Heart left ventricle (tissue), 16 donors: Measurements from ENCODE around the gene STK32C. TPM values are rescaled to one million over a fixed set of nuclear protein-coding genes. Genes with fewer than 3 reads are reported as not detected.

ENCODE experiments used
- ATAC-seq, 4 donors: fragments of 200-7000 bp; cut with Tn5 transposase; one replicate each; pipeline ENCODE4 v1.9.1; 2020 to 2022; ENCODE audit warnings: moderate library complexity in 4 of 4, mild to moderate bottlenecking in 3 of 4, moderate number of reproducible peaks in 1 of 4
- DNase-seq, 5 donors: peaks; one replicate each; pipeline ENCODE4 v3.0.0-alpha.2; 2020
- H3K27ac ChIP-seq, 12 donors: fragments of 200-600 bp; sonication (generic) in 4 of 12; one replicate each; pipeline versions ENCODE4 v1.5.0 to v1.8.0; 2016 to 2022; ENCODE audit warnings: mild to moderate bottlenecking in 2 of 12
- H3K27me3 ChIP-seq, 9 donors: fragments of 200-600 bp; sonication (generic) in 2 of 9; one replicate each; pipeline versions ENCODE4 v1.5.1 to v1.8.0; 2016 to 2022; ENCODE audit warnings: mild to moderate bottlenecking in 3 of 9
- H3K36me3 ChIP-seq, 9 donors: fragments of 200-600 bp; sonication (generic) in 2 of 9; one replicate each; pipeline versions ENCODE4 v1.5.0 to v1.8.0; 2018 to 2022; ENCODE audit warnings: mild to moderate bottlenecking in 2 of 9
- H3K4me1 ChIP-seq, 12 donors: fragments of 200-600 bp; sonication (generic) in 4 of 12; one replicate each; pipeline versions ENCODE4 v1.5.0 to v1.8.0; 2016 to 2022; ENCODE audit warnings: mild to moderate bottlenecking in 3 of 12
- H3K4me3 ChIP-seq, 12 donors: fragments of 200-600 bp; sonication (generic) in 4 of 12; one replicate each; pipeline versions ENCODE4 v1.5.0 to v1.8.0; 2017 to 2022; ENCODE audit warnings: mild to moderate bottlenecking in 9 of 12, moderate library complexity in 4 of 12
- H3K9me3 ChIP-seq, 12 donors: fragments of 200-600 bp; sonication (generic) in 4 of 12; one replicate each; pipeline versions ENCODE4 v1.5.0 to v1.8.0; 2016 to 2022; ENCODE audit warnings: mild to moderate bottlenecking in 1 of 12
- CTCF ChIP-seq, 12 donors: fragments of 200-600 bp; sonication (generic) in 4 of 12; IDR thresholded peaks; one replicate each; pipeline versions ENCODE4 v1.5.0 to v1.8.0; 2018 to 2022; ENCODE audit warnings: antibody characterized with exemption in 12 of 12, mild to moderate bottlenecking in 5 of 12
- POLR2A ChIP-seq, 2 donors: fragments of 450-650 bp; IDR thresholded peaks; one replicate each; pipeline ENCODE4 v1.6.1; 2017; ENCODE audit warnings: antibody characterized with exemption in 2 of 2, mild to moderate bottlenecking in 2 of 2, moderate library complexity in 2 of 2
- WGBS, 4 donors: extraction: QIAGEN DNeasy Blood & Tissue Kit in 2 of 4; methylation state at CpG; one replicate each; pipeline versions ENCODE4 v1.1.5 to v1.1.7; 2013 to 2018; 5-methylcytosine and 5-hydroxymethylcytosine counted together
- intact Hi-C, 10 donors: fragments of 100-400 bp; cut with DNase I; formaldehyde crosslinking; loops; one replicate each; pipeline versions ENCODE4 v1.11.1 to v1.14.2; 2022
- polyA plus RNA-seq, 2 donors: library from polyadenylated mRNA; stranded (reverse); fragments of 200-250 nt; gene quantifications; one replicate each; pipeline ENCODE4 v1.2.3, GENCODE V29; 2013
- total RNA-seq, 9 donors: library from RNA; depleted of rRNA in 2 of 9; stranded (reverse); fragments of >200 nt in 2 of 9; fragmentation: NEBNext Ultra II Directional in 3 of 9; extraction: Animal tissue kit (Norgen Biotek cat#: 25700) in 3 of 9; gene quantifications; one replicate each; pipeline versions ENCODE4 v1.1.0 to v1.2.4, GENCODE V29; 2016 to 2023
- donor health status: ischemic (EF 13 %, LVEDD 7.1; RV severe dilation, severe dysfunction).
- donor health status: healthy with polysubstance abuse.
- donor health status: DM: no; HTN: yes; CAD: no.
- donor health status: DM: no; HTN: no; CAD: no.
- donor health status: ischemic (EF 25% LVEDD 6.9; RV normal size, moderate dysfunction).
- donor health status: ischemic (EF 25% LVEDD 5.7; RV mildly dilated, moderate dysfunction).
- donor health status: healthy.
- donor health status: DM: yes; HTN: yes; CAD: no.
- donor health status: ischemic (EF 35%, LVEDD 5.7; RV mildly dilated, moderate dysfunction).
- donor health status: nonischemic (EF 11% LVEDD 7.7; RV severe dilation, severe dysfunction).
- donor health status: DM: yes; HTN: yes; CAD: no.
- donor health status: PGD.
- donor health status: ischemic (EF 29% LVEDD 5.4; RV normal size, mild dysfunction).
- donor health status: nonischemic (EF 23%, LVEDD 6.1; RV moderate dilation, normal function).

STK32C gene
- total and polyA plus RNA-seq, 11 donors: 3.8 to 9.8 (median 6.2) TPM

- no peak for TF ChIP-seq POLR2A (IDR thresholded peaks at IDR 0.05)
- no peak for TF ChIP-seq CTCF (IDR thresholded peaks at IDR 0.05)
- H3K9me3 ChIP-seq: no peaks in the 10 kb centered on the region
- WGBS, 4 donors: 91 to 94% (median 92%) methylated on average over 24 to 25 of the region's 25 CpGs
- peaks cover 0 to 15% (median 3%) of the 10 kb centered on the region in 9 donors for H3K36me3 ChIP-seq
- no peak overlapping the region for H3K4me3 ChIP-seq
- ATAC-seq: no peak
- intact Hi-C loops: loop anchor here in 8 of 10 donors (1.0 to 2.0 kb wide), 3 partner anchors 127 to 129 kb away; no protein-coding TSS in a partner anchor
- H3K27ac ChIP-seq: no peak overlapping the region
- H3K4me1 ChIP-seq: no peaks in the 10 kb centered on the region
- no peak for DNase-seq
- H3K27me3 ChIP-seq: no peaks in the 10 kb centered on the region
Measured at GRCh38 chr10:132351611-132352010, 43.9 kb upstream of the STK32C start.

- no peak overlapping the region for H3K4me3 ChIP-seq
- H3K36me3 ChIP-seq: peaks cover 0 to 15% (median 3%) of the 10 kb centered on the region in 9 donors
- no peaks in the 10 kb centered on the region for H3K4me1 ChIP-seq
- TF ChIP-seq POLR2A (IDR thresholded peaks at IDR 0.05) (no peak), CTCF (IDR thresholded peaks at IDR 0.05) (no peak)
- DNase-seq (no peak), ATAC-seq (no peak)
- H3K27me3 ChIP-seq: no peaks in the 10 kb centered on the region
- WGBS, 4 donors: 93 to 96% (median 95%) methylated on average over 16 to 17 of the region's 17 CpGs
- no peak overlapping the region for H3K27ac ChIP-seq
- H3K9me3 ChIP-seq: no peaks in the 10 kb centered on the region
- intact Hi-C loops: no loop called here
Measured at GRCh38 chr10:132350946-132351345, 43.2 kb upstream of the STK32C start.

- no peak for TF ChIP-seq CTCF (IDR thresholded peaks at IDR 0.05)
- TF ChIP-seq POLR2A (IDR thresholded peaks at IDR 0.05): no peak
- H3K27me3 ChIP-seq: no peaks in the 10 kb centered on the region
- H3K4me1 ChIP-seq: no peaks in the 10 kb centered on the region
- WGBS, 4 donors: 83 to 85% (median 85%) methylated on average over 10 to 11 of the region's 11 CpGs
- ATAC-seq (no peak), DNase-seq (no peak)
- H3K27ac ChIP-seq: no peak overlapping the region
- intact Hi-C loops: no loop called here
- peaks cover 0 to 18% (median 4%) of the 10 kb centered on the region in 9 donors for H3K36me3 ChIP-seq
- H3K9me3 ChIP-seq: no peaks in the 10 kb centered on the region
- H3K4me3 ChIP-seq: no peak overlapping the region
Measured at GRCh38 chr10:132350391-132350790, 42.6 kb upstream of the STK32C start.

GRCh38 chr10:132349766-132350165 lies 42.0 kb upstream of the STK32C start:
- Histone ChIP-seq H3K27me3 (no peaks in the 10 kb centered on the region), H3K4me3 (no peak overlapping the region), H3K9me3 (no peaks in the 10 kb centered on the region), H3K4me1 (no peaks in the 10 kb centered on the region), H3K27ac (no peak overlapping the region), H3K36me3 (peaks cover 0 to 24% (median 10%) of the 10 kb centered on the region in 9 donors)
- intact Hi-C loops: loop anchor here in 2 of 10 donors (2.0 kb wide), 1 partner anchor 125 kb away; no protein-coding TSS in a partner anchor
- 91 to 95% (median 92%) methylated on average over 6 of the region's 6 CpGs for WGBS, 4 donors
- ATAC-seq: no peak
- TF ChIP-seq CTCF (IDR thresholded peaks at IDR 0.05): no peak
- no peak for TF ChIP-seq POLR2A (IDR thresholded peaks at IDR 0.05)
- no peak for DNase-seq
